G401 (cell line): ENCODE results near the gene PTPRN2. TPM values are rescaled to one million over a fixed set of nuclear protein-coding genes. Genes with fewer than 3 reads are reported as not detected.
"Not testable (repeated sequence)": the region's sequence is repeated elsewhere in the genome, so short reads cannot be mapped to it uniquely, and the experiment has no call there.

Experiments used
- DNase-seq: peaks from one replicate; pipeline ENCODE4 v3.0.0-alpha.2; 2015; ENCODE audit warnings: low spot score
- in situ Hi-C: cut with HindIII; loops from 2 replicates; pipeline ENCODE4 v1.10.0; 2016; ENCODE audit warnings: low sequenced_read_pairs, mixed read lengths
- total RNA-seq: library from RNA; depleted of rRNA; stranded (reverse); fragments of >200 nt; shearing (Covaris generic); gene quantifications from 2 replicates; pipeline ENCODE4 v1.2.3, GENCODE V29; 2014

Gene PTPRN2
- total RNA-seq, 1 experiment from 2014 or later, result not detected

GRCh38 chr7:158255558-158255957 is 332.1 kb downstream of the PTPRN2 start:
- DNase-seq, result no peak
- in situ Hi-C loops, result no loop called here

- in situ Hi-C loops, result no loop called here
- DNase-seq, result no peak
Observed at GRCh38 chr7:158255156-158255555, 332.5 kb downstream of the PTPRN2 start.

GRCh38 chr7:158253670-158254045 is 334.0 kb downstream of the PTPRN2 start:
- DNase-seq, result not testable (repeated sequence)

DNA sequence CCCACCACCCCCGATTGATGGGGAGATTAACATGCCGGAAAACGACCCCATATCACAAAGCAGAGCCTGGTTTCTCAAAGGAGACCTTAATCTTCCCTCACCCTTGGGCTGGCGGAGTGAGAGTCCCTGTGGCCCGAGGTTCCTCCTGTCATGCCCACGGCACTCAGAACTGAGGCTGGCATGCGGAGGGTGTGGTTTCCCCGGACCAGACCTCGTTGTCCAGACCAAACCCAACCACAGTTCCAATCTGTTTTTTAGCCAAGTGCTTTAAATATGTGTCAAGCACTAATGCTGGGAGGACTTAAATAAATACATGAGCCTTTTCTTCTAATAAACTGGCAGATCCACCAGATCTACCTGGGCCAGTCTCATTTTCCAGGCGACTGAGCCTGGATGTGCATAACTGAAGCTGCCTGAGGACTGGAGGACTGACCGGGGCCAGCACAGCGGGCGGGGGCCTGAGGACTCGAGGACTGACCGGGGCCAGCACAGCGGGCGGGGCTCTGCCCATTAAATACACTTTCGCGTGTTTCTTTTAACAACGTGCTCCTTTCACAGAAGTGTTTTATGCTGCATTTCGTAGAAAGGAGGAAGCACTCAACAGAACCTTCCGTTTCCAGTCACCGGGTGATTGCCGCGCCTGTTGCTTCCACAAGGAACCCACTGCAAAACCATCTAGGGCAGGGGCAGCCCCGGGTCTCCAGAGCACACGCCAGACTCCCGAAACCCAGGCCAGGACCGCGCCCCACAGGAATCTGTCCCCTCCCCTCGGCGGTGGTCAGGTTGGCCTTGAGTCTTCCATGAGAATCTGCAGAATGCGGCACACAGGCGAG is 334.6 kb downstream of the PTPRN2 start:
- DNase-seq, result no peak
- in situ Hi-C loops, result no loop called here

More at GRCh38 chr7:158253670-158254045, 334.0 kb downstream of the PTPRN2 start:
- in situ Hi-C loops, result not testable (repeated sequence)

DNA sequence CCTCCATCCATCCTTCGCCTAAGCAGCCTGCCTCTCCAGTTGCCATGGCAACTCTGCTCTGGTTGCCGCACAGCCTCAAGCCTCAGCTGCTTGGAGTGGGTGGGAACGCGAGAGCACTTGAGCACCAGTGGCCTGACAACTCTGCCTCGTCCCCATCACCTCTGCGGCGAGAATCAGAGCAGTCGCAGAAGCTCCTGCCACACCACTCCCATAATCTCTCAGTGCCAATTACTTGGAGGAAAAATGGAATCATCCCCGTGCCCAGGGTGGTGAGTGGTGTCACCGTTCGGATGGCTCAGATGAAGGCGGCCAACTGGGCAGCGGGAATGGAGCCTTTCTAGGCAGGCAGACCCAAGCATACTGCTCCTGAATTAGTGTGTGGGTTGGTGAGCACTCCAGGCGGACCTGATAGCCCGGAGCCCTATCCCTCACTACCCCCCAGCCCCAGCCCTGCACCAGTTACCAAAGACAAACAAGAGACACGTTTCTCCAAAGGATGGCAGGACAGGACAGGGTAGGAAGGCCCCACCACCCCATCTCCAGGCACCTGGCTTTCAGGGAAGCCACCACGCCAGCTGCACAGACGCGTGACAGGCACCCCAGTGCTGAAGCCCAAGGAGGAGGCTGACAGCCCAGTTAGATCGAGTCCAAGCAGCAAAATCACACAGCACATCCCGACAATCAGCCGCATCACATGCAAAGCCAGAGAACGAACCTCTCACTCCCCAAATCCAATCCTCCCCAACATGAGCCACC is 335.4 kb downstream of the PTPRN2 start:
- DNase-seq, result peak; percentile 67
- in situ Hi-C loops, result no loop called here

DNA sequence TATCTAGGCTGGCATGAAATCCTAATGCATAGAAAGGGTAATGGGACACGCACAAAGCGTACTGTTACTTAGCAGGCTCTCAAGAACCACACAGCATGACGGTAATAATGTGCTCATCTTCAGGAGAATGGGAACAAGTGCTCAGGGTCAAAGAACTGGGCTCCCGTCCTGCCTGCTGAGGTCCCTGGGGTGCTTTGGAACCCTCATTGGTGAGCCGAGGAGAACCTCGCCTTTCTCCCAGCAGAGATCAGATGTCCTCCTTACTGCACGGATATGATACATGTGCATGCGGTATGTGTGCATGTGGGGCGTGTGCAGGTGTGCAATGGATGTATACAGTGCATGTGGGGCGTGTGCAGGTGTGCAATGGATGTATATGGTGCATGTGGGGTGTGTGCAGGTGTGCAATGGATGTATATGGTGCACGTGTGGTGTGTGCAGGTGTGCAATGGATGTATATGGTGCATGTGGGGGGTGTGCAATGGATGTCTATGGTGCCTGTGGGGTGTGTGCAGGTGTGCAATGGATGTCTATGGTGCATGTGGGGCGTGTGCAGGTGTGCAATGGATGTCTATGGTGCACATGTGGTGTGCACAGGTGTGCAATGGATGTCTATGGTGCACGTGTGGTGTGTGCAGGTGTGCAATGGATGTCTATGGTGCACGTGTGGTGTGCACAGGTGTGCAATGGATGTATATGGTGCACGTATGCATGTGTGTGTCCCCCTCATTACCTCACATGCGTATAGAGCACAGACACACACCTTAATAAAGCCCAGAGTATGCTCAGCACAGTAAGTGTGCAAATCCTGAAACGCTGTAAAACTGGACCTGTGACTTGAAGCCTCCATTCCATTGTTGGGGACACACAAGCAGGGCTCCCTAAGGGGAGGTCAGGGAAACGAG is 336.3 kb downstream of the PTPRN2 start:
- in situ Hi-C loops, result no loop called here
- no peak for DNase-seq

GRCh38 chr7:158249692-158250091 is 337.9 kb downstream of the PTPRN2 start:
- in situ Hi-C loops, result no loop called here

GRCh38 chr7:158248816-158249215 is 338.8 kb downstream of the PTPRN2 start:
- no peak for DNase-seq
- in situ Hi-C loops, result no loop called here

More at GRCh38 chr7:158249692-158250091, 337.9 kb downstream of the PTPRN2 start:
- DNase-seq, result no peak

DNA sequence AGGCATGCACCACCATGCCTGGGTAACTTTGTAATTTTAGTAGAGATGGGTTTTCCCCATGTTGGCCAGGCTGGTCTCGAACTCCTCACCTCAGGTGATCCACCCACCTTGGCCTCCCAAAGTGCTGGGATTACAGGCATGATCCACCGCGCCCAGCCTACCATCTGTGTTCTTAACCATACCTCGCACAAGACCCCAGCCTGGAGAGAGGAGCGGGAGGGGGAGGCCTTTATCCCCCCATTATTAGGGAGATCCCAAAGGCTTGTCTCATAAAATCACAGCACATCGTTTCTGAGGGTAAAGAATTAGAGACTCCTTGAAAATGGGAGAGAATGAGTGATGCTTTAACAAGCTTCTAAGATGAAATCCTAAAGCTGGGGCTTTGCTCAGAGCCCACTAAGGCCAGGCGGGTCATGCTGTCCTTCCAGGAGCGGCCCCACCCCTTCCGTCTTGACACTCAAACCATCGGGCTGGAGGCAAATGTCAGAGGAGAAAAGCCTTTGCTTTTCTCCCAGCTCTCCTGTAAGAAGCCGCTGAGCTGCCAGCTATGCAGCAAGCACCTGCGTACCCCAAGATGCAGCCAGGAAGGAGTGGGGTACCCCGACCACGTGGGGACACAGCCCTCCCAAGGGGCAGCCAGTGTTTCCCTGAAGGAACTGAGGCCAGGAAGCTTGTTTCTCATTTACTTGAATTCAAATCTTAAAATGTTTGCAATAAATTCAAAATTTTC is 339.7 kb downstream of the PTPRN2 start:
- in situ Hi-C loops, result no loop called here
- DNase-seq, result no peak

DNA sequence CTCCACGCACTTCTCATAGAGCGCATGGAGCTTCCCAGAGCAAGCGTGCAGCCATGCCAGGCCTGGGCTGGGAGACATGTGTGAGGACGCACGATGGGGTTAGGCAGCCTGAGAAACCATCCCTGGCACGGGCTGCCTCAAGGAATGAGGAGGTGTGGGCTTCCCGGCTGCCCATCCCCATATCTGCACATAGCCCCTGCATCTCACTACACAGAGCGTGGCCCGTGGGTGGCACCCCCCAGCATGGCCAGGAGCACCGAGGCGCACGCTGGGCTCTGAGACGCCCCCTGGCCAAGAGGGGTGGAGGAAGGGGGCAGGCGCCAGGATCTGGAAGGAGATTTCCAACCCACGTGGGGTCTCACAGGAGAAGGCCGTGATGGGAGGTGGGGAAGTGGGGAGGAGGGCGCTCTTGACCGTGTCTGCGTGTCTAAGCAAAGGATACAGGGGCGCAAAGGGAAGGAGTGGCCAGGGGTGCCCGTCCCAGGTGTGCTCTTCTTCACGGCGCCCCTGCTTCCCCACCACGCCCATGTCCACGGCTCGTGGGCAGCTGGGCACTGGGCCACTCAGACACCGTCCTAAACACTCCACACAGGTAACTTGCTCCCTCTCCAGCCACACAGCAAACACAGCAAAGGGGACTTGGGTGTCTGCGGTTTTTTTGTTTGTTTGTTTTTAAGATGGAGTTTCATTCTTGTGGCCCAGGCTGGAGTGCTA is 340.5 kb downstream of the PTPRN2 start:
- in situ Hi-C loops, result no loop called here
- DNase-seq, result no peak

DNA sequence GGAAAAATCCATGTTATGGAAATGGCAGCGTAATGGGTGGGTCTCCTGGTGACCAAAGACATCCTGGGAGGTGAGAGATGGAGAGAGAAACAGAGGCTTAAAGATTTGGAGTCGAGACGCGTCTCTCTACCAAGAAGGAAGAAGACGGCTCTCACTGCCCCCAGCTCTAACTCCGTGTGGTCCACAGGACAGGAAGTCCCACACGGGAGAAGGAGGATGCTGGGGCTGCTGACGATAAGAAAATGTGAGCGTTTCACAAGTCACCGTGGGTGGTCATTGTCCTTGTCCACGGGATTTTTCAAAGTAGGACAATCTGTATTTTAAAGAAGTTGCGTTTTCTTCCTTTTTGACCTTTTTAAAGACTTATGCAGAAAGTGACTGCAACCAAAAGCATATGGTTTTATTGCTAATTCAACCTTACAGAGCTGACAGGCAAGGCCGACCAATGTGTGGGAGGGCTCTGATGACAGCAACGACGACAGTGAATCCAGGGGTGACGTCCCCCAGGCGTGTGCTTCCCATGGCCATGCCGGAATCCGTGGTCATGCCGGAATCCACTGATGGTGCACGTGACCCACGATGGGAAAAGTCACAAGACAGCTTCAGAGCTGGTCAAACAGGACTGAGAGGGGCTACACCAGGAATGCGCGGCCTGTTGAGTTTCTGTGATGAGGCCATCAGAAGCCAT is 341.2 kb downstream of the PTPRN2 start:
- in situ Hi-C loops, result no loop called here
- DNase-seq, result no peak

GRCh38 chr7:158245724-158246041 is 341.9 kb downstream of the PTPRN2 start:
- in situ Hi-C loops, result no loop called here
- DNase-seq, result no peak

GRCh38 chr7:158244873-158245723 is 342.5 kb downstream of the PTPRN2 start:
- DNase-seq, result no peak
- in situ Hi-C loops, result no loop called here

- in situ Hi-C loops, result no loop called here
Observed at GRCh38 chr7:158244430-158244829, 343.2 kb downstream of the PTPRN2 start.

GRCh38 chr7:158241919-158242318 is 345.7 kb downstream of the PTPRN2 start:
- no peak for DNase-seq
- in situ Hi-C loops, result no loop called here

More at GRCh38 chr7:158244430-158244829, 343.2 kb downstream of the PTPRN2 start:
- no peak for DNase-seq

GRCh38 chr7:158240801-158241200 is 346.8 kb downstream of the PTPRN2 start:
- DNase-seq, result no peak
- in situ Hi-C loops, result no loop called here
